Activated CD4-positive, alpha-beta T cell treated with anti-CD3 and anti-CD28 coated beads for 48 hours (primary cell): ENCODE measurements around the gene UBIAD1.
"Not testable (repeated sequence)": the region's sequence is repeated elsewhere in the genome, so short reads cannot be mapped to it uniquely, and the experiment has no call there.

Experiments used
- DNase-seq: peaks from one replicate; pipeline ENCODE4 v3.0.0-alpha.2; 2020

The UBIAD1 gene, protein sequence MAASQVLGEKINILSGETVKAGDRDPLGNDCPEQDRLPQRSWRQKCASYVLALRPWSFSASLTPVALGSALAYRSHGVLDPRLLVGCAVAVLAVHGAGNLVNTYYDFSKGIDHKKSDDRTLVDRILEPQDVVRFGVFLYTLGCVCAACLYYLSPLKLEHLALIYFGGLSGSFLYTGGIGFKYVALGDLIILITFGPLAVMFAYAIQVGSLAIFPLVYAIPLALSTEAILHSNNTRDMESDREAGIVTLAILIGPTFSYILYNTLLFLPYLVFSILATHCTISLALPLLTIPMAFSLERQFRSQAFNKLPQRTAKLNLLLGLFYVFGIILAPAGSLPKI

GRCh38 chr1:11272832-11273594, at the start of gene UBIAD1:
Gene UBIAD1, plus strand, starts transcription at chr1:11273198. Its CDS starts 334 bp downstream, at chr1:11273532.
- DNase-seq = peak; percentile 87

DNA sequence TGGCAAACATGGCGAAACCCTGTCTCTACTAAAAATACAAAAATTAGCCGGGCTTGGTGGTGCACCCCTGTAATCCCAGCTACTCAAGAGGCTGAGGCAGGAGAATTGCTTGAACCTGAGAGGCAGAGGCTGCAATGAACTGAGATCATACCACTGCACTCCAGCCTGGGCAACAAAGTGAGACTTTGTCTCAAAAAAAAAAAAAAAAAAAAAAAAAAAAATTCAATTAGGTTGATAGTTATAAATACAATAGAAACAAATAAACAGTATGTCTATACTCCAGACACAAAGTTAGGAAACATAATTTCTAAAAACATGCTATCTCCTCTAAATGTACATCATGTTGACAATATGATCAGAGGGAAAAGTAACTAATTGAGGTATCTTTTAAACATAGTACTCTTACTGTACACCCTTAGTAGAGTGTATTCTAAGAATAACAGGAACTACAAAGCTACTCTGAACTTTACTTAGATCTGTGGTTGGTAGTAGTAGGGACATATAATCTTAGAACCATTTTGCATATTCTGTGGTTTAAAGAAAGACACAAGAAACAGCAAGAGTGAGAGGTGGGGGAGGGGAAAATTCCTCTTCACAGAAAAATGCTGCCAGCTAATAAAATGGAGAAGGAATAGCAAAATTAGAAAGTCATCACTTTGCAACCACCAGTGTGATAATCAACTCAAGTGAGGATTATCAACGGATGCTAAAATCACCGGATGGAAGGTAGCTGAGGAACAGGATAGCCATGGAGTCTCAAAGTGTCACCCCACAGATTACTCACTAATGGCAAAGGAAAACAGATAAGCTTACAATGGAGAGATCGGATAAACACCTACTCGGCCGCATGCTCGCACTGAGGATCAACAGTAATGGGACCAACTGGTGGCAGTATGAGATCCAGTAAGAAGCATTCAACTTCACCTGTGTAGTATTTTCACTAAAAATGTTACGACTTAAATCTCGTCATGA, 45.6 kb upstream of the UBIAD1 start:
- no peak for DNase-seq

DNA sequence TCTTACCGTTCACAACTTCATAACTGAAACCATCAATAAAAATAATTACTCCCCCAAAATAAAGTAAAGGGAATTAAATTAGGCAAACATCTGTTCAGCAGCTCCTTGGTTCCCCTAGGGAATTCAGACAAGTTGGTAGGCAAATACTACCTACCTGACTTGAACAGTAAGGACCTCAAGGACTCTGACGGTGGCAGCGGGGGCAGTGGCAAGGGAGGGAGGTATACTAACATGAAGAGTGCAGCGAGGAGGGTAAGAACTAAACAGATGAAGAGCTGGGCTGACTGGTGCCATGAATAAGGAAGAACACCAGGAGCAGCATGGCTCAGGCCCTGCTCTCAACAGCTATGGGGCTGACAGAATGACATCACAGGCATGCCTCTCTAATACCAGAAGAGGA, 43.8 kb upstream of the UBIAD1 start:
- no peak for DNase-seq

- DNase-seq = no peak
These were observed 39.8 kb upstream of the UBIAD1 start for GRCh38 chr1:11233208-11233607.

- DNase-seq = no peak
These were observed 35.6 kb upstream of the UBIAD1 start for GRCh38 chr1:11237356-11237755.

- DNase-seq = no peak
These were observed 34.7 kb upstream of the UBIAD1 start for GRCh38 chr1:11238311-11238710.

GRCh38 chr1:11245248-11245647, 27.8 kb upstream of the UBIAD1 start:
- DNase-seq = no peak

GRCh38 chr1:11245904-11246719, 26.9 kb upstream of the UBIAD1 start:
- DNase-seq = no peak

DNA sequence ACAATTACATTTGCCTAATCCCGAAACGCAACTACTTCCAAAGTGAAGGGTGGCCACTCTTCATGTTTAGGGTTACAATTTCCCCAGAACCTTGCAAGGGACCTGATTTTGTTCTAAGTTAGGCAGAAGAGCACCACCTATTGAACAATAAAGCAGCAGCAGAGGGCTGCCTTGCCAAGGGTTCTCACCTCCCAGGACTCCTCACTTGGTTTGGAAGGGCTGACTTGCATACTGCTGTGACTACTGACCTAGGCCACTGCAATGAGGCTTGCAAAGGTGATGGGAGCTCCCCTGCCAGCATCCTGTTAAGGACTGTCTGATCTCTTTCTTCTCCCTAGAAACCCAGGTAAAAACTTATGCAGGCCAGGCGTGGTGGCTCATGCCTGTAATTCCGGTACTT, 24.8 kb upstream of the UBIAD1 start:
- DNase-seq = no peak

DNA sequence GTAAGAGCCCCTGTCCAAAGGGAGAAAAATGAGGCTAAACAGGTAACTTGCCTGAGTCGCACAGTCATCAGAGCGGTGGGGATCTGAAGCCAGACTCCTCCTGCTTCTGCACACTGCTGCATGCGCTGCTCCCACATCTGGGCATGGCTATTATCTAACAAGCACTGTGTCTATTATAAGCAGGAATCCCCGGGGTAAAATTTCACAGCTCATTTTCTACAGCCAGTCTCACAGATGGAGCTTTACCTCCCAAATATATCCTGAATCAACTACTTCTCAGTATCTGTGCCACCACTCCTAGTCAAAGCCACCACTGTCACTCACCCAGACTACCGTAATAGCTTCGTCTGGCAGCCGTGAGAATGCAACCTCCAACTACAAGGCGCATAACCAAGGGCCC, 20.5 kb upstream of the UBIAD1 start:
- no peak for DNase-seq

- DNase-seq = no peak
These were observed 19.8 kb upstream of the UBIAD1 start for GRCh38 chr1:11253226-11253625.

- DNase-seq = no peak
These were observed 16.7 kb upstream of the UBIAD1 start for GRCh38 chr1:11256299-11256698.

- peak; percentile 98 for DNase-seq
These were observed 10.6 kb upstream of the UBIAD1 start, which contains the start of gene MTOR for GRCh38 chr1:11262171-11263049. Gene MTOR, minus strand, starts transcription at chr1:11262551. Its CDS starts 3,142 bp downstream, at chr1:11259409.

GRCh38 chr1:11266268-11267074, 6.5 kb upstream of the UBIAD1 start:
- no peak for DNase-seq

GRCh38 chr1:11267350-11268337, 5.4 kb upstream of the UBIAD1 start:
- DNase-seq = not testable (repeated sequence)

GRCh38 chr1:11272544-11272831, 510 bp upstream of the UBIAD1 start:
- no peak for DNase-seq

DNA sequence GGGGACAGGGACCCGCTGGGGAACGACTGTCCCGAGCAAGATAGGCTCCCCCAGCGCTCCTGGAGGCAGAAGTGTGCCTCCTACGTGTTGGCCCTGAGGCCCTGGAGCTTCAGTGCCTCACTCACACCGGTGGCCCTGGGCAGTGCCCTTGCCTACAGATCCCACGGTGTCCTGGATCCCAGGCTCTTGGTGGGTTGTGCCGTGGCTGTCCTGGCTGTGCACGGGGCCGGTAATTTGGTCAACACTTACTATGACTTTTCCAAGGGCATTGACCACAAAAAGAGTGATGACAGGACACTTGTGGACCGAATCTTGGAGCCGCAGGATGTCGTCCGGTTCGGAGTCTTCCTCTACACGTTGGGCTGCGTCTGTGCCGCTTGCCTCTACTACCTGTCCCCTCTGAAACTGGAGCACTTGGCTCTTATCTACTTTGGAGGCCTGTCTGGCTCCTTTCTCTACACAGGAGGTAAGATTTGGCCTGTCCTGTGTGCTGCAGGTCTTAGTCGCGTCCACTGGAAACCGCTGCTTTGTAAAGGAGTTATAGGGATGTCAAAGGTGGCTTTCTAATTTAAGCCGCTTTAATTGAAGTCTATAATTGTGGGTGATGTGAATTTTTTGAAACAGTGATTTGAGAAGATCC, 717 bp downstream of the UBIAD1 start:
- DNase-seq = no peak

DNA sequence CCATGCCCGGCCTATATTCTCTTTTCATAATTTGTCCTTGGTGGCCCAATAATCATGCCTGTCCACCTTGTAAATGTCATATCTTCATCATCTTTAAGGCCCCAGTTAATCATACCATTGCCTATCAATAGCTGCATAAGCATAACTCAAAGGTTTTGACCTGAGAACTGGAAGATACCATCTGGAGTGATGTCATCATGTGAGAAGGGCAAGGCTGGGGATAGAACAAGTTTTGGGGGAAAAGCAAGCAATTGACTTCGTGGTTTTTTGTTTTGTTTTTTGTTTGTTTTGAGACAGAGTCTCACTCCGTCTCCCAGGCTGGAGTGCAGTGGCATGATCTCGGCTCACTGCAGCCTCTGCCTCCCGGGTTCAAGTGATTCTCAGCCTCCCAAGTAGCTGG, 6.2 kb downstream of the UBIAD1 start:
- no peak for DNase-seq

GRCh38 chr1:11279630-11280029, 6.6 kb downstream of the UBIAD1 start:
- DNase-seq = no peak
